Activated CD4-positive, alpha-beta T cell treated with anti-CD3 and anti-CD28 coated beads for 48 hours (primary cell): ENCODE measurements around the gene LIPC.
A peak's percentile ranks its signal among the peaks of the same experiment; 100 is the strongest.

ENCODE experiments used
- DNase-seq: peaks from one replicate; pipeline ENCODE4 v3.0.0-alpha.2; 2020

Gene LIPC

GRCh38 chr15:58438111-58438510 is 6.3 kb downstream of the LIPC start:
- DNase-seq: no peak

DNA sequence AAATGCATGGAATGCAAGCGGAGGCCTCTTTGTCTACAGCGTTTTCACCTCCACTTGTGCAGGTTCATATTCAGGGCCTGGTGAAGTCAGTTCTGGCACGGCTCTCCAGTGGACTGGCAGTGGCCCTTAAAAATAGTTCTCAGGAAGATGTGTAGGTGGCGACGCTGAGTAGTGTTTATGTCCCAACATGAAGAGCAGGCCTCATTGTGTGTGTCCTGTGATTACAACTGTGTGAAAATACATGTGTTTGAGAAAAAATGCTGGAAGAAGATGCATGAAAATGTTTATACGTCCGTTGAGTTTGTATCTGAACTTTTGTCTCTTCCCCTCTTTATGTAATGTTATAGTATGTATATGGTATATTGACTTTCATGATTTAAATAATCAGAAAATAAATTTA is 7.2 kb downstream of the LIPC start:
- peak; percentile 58 for DNase-seq

- DNase-seq: no peak
Measured at GRCh38 chr15:58440158-58440910, 8.5 kb downstream of the LIPC start.

DNA sequence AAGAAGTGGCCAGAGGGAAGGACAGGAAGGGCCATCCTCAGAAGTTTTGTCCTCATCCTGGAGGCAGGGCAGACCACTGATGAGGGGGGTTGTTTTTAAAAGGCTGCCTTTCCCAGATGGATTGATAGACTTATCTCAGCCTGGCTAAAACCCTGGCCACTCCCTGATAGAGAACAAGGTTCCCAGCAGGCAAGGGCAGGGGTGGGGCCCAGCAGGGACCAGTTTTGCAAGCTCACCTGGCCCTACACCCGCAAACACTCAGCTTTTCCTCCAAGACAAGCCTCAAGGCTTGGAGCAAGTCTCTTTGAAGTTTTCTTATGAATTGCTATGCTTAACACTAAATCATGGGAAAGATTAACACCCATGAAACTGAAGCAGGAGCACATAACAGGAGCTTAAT is 9.1 kb downstream of the LIPC start:
- DNase-seq: no peak

DNA sequence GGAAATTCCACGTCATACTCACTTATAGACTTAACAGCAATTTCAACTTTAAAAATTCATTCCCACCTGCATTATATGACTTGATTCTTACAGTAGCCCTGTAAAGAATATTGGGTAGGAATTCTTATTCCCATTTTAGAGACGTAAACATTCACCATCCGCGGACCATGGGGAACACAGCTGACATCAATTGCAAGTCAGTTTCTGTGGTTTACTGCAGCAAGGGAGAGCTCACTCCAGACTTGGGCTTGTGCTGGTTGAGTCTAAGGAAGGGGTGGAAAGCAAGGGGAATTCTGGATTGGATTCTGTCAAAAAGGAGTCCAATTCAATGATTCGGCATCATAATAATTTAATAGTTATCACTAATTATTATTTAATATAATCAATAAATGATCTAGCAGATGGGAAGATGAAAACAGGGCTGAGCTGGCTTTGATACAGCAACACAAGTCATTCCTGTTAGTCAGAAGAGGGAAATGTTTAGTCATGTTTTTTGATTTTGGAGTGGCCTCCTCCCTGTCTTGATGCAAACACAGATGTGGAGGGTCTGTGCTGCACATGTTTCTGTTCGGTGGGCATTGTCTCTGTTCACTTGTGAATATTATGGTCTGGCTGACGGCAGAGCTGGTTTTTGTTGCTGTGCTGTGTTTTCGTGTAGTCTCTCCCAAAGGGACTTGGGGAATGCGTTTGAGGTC is 9.7 kb downstream of the LIPC start:
- DNase-seq: no peak

- DNase-seq: no peak
Measured at GRCh38 chr15:58442122-58442521, 10.3 kb downstream of the LIPC start.

- DNase-seq: no peak
Measured at GRCh38 chr15:58443308-58443707, 11.5 kb downstream of the LIPC start.

GRCh38 chr15:58444056-58444455 is 12.3 kb downstream of the LIPC start:
- no peak for DNase-seq

- DNase-seq: no peak
Measured at GRCh38 chr15:58444658-58445332, 13.0 kb downstream of the LIPC start.

GRCh38 chr15:58445865-58446264 is 14.1 kb downstream of the LIPC start:
- DNase-seq: no peak

- no peak for DNase-seq
Measured at GRCh38 chr15:58446521-58446920, 14.7 kb downstream of the LIPC start.

GRCh38 chr15:58447271-58448010 is 15.7 kb downstream of the LIPC start:
- no peak for DNase-seq

DNA sequence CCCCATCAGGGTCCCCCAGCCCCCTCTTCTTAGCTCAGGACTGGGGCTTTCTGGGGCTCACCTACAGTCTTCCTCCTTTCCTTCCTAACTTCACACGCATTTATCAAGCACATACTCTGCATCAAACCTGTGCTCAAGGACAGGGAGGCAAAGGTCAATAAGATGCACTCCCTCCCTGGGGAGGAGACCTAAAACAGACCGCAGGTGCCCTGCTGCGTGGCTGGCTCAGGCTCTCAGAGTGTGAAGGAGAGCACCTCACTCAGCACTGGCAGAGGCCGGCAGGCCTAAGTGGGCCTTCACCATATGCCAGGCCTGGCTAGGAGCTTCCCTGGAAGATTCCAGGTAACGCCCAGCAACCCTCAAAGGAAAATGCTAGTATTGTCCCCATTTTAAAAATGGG is 16.5 kb downstream of the LIPC start:
- no peak for DNase-seq

DNA sequence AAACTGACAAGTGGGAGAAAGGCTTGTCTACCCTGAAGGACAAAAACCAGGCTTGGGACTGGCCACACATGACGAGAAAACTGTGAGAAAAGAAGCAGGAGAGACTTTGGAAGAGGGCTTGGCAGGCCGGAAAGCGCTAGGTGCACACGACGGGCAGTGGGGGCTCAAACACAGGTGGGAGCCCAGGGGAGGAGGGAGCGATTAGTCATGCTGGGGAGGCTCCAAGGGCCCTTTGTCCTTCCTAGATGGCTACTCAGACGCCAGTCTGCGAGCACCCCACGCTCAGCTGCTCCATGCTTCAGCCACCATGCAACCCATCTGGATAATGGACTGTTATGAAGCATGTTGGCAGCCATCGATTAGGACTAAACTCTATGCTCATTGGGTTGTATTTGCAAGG is 17.1 kb downstream of the LIPC start:
- no peak for DNase-seq

DNA sequence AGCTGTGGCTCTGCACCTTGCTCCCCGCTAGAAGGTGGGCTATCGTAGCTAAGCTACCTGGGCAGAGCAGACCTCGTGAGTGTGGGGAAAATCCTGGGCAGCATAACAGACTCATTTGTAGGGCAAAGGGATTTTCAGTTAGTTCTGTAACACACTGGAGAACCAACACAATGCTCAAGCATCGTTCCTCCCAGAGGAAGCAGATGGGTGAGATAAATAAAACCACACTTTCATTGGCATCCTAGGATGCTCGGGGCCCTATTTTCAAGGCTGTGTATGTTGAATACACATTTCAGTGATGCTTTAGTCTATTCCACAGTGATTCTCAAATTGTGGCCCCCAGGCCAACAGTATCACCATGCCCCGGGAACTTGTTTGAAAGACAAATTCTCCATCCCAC is 20.0 kb downstream of the LIPC start:
- DNase-seq: no peak

GRCh38 chr15:58452775-58453174 is 21.0 kb downstream of the LIPC start:
- DNase-seq: no peak

GRCh38 chr15:58453931-58454793 is 22.4 kb downstream of the LIPC start:
- DNase-seq: peak; percentile 79

DNA sequence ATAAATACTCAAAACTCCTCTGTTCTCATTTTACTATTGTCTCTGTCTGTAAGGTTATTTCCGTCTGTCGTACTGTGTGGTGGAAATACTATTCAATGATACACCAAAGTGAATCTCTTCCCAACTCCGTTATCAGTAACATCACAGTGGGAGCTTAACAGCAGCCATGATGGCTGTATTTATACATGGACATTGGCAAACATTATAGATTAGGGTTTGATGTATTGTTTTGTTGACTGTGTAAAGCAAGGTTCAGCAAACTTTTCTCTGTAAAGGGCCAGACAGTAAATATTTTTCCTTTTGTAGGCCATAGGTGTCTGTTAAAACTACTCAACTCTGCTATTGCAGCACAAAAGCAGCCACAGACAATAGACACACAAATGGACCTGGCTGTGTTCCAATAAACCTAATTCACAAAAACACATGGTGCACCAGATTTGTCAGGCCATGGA is 23.2 kb downstream of the LIPC start:
- DNase-seq: no peak

DNA sequence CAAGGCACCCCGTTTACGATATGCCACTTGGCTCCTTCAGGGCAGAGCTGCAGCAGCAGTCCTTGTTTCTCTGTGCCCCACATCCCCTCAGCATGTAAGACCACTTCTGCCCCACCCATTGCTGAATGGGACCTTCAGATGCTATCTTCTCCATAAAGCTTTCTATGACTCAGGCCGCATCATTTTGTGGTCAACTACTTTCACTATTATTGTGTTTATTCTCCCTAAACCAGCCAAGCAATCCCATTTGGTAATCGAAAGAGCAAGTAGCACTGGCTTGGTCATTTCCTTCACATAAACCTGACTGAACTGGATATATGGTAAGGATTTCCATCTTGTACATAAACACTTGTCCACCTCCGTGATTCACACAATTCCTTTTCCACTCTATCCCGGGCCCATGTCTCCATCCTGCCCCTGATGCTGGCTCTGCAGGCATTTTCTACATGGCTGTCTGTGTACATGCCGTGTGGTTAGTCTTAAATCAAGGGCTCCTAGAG is 25.7 kb downstream of the LIPC start:
- DNase-seq: peak; percentile 67

DNA sequence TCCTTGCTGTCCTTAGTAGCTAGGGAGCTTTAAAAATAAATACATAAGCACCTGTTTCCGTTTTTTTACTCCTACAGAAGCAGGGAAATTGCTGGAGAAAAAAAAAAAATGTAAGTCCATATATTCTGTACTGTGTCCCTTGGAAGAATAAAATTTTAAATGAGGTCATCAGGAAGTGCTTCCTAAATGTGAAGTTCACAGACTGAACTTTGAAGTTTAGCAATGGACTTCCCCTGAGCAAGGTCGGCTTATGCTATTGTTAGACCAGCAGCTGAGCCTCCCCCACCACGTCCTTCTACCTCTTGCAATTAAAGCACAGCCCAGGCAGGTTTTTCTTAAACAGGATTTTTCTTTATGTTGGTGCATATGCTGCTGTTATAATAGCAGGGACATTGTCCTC is 26.3 kb downstream of the LIPC start:
- no peak for DNase-seq

DNA sequence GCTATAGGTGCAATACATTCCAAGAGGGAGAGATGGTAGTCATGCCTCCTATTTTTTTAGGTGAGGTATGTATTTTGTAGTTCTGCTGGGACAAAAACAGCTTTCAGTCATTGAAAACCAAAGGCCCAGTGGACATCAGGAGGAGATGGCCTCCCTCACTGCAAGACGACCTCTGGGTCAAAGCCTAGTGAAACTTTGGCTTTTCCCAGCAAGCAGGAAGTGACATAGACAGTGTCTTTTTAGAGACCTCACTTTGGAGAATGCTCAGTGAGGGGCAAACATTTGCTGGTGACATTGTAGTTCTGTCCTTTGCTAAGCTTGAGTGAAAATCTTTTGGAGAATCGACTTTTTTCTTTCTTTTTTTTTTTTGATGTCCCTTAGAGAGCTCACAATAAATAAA is 27.3 kb downstream of the LIPC start:
- no peak for DNase-seq

- no peak for DNase-seq
Measured at GRCh38 chr15:58459560-58459959, 27.8 kb downstream of the LIPC start.
